Measurements from ENCODE around the gene INSRR.

GRCh38 chr1:156828400-156829124, 30.4 kb downstream of the INSRR start:
- TF ChIP-seq, protein P1, sequence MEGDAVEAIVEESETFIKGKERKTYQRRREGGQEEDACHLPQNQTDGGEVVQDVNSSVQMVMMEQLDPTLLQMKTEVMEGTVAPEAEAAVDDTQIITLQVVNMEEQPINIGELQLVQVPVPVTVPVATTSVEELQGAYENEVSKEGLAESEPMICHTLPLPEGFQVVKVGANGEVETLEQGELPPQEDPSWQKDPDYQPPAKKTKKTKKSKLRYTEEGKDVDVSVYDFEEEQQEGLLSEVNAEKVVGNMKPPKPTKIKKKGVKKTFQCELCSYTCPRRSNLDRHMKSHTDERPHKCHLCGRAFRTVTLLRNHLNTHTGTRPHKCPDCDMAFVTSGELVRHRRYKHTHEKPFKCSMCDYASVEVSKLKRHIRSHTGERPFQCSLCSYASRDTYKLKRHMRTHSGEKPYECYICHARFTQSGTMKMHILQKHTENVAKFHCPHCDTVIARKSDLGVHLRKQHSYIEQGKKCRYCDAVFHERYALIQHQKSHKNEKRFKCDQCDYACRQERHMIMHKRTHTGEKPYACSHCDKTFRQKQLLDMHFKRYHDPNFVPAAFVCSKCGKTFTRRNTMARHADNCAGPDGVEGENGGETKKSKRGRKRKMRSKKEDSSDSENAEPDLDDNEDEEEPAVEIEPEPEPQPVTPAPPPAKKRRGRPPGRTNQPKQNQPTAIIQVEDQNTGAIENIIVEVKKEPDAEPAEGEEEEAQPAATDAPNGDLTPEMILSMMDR (IDR thresholded peaks at IDR 0.05): no peak
- no peak for TF ChIP-seq POLR2AphosphoS5 (IDR thresholded peaks at IDR 0.05)

Data from esophagus muscularis mucosa (tissue), 3 donors.